PFSK-1 (cell line): ENCODE data around the gene KCNJ13.

Experiments
- FOXP2 ChIP-seq: optimal IDR thresholded peaks from 2 replicates; pipeline ENCODE3; 2011; ENCODE audit warnings: borderline replicate concordance, control low read depth, inconsistent platforms; ENCODE audit not compliant: insufficient read depth; ENCODE audit errors: extremely low read length, extremely low read depth
- POLR2AphosphoS5 ChIP-seq: IDR thresholded peaks from 2 replicates; pipeline ENCODE4 v1.6.1; 2012; ENCODE audit warnings: low read depth, mild to moderate bottlenecking, control low read depth, low read length, moderate library complexity
- SIN3A ChIP-seq: IDR thresholded peaks from 2 replicates; pipeline ENCODE4 v1.6.1; 2012; ENCODE audit warnings: mild to moderate bottlenecking, low read length, moderate library complexity, borderline replicate concordance; ENCODE audit not compliant: insufficient read depth
- TAF1 ChIP-seq: IDR thresholded peaks from 2 replicates; pipeline ENCODE4 v1.6.1; 2012; ENCODE audit warnings: low read length, control low read depth, borderline replicate concordance; ENCODE audit not compliant: insufficient read depth
- TF ChIP-seq, protein P1 (sequence below), 2 experiments: IDR thresholded peaks; 2 replicates each; pipeline versions ENCODE4 v1.6.1 to v1.8.0; 2011 to 2012; ENCODE audit warnings: low read depth in 2 of 2, low read length in 2 of 2, control low read depth in 1 of 2, inconsistent platforms in 1 of 2, mild to moderate bottlenecking in 1 of 2, moderate library complexity in 1 of 2; ENCODE audit not compliant: insufficient read depth in 1 of 2

Gene KCNJ13

DNA sequence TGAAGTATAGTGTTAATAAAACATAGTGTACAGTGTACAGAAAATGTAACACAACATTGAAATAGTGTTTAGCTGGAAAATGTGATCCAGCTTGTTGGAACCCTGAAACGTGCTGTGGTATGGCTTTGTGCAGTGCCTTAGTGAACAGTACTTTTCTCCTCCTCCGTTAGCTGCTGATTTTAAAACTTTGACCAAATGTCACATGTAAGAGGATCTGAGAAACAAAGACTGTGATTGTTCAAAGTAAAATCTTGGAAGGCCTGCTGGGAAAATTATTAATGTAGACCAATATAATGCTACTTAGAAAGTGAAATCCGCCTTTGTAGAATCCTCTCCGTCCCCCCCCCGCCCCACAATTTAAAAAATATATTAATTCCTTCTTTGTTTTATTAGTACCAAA lies 911 bp upstream of the KCNJ13 start:
- TF ChIP-seq POLR2AphosphoS5 = no peak
- no peak for TF ChIP-seq TAF1
- no peak for TF ChIP-seq SIN3A
- TF ChIP-seq FOXP2 = no peak
- TF ChIP-seq, protein P1, sequence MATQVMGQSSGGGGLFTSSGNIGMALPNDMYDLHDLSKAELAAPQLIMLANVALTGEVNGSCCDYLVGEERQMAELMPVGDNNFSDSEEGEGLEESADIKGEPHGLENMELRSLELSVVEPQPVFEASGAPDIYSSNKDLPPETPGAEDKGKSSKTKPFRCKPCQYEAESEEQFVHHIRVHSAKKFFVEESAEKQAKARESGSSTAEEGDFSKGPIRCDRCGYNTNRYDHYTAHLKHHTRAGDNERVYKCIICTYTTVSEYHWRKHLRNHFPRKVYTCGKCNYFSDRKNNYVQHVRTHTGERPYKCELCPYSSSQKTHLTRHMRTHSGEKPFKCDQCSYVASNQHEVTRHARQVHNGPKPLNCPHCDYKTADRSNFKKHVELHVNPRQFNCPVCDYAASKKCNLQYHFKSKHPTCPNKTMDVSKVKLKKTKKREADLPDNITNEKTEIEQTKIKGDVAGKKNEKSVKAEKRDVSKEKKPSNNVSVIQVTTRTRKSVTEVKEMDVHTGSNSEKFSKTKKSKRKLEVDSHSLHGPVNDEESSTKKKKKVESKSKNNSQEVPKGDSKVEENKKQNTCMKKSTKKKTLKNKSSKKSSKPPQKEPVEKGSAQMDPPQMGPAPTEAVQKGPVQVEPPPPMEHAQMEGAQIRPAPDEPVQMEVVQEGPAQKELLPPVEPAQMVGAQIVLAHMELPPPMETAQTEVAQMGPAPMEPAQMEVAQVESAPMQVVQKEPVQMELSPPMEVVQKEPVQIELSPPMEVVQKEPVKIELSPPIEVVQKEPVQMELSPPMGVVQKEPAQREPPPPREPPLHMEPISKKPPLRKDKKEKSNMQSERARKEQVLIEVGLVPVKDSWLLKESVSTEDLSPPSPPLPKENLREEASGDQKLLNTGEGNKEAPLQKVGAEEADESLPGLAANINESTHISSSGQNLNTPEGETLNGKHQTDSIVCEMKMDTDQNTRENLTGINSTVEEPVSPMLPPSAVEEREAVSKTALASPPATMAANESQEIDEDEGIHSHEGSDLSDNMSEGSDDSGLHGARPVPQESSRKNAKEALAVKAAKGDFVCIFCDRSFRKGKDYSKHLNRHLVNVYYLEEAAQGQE (IDR thresholded peaks at IDR 0.05; ENCODE audit: insufficient read depth in 1 of 2, low read depth in 2 of 2, low read length in 2 of 2) = no peak

DNA sequence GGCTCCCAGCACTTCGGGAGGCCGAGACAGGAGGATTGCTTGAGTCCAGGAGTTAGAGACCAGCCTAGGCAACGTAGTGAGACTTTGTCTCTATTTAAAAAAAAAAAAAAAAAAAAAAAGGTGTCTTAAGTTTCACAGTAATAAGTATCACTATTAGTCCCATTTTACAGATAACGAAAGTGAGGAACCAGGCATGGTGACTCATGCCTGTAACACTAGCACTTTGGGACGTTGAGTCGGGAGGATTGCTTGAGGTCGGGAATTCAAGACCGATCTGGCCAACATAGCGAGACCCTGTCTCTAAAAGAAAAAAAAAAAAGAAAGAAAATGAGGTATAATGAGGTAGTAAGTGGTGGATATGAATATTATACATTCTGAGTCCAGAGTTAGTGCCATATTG lies 2.5 kb downstream of the KCNJ13 start:
- TF ChIP-seq FOXP2 (no peak), SIN3A (no peak), POLR2AphosphoS5 (no peak), TAF1 (no peak)
- TF ChIP-seq, protein P1 (IDR thresholded peaks at IDR 0.05; ENCODE audit: insufficient read depth in 1 of 2, low read depth in 2 of 2, low read length in 2 of 2) = no peak

DNA sequence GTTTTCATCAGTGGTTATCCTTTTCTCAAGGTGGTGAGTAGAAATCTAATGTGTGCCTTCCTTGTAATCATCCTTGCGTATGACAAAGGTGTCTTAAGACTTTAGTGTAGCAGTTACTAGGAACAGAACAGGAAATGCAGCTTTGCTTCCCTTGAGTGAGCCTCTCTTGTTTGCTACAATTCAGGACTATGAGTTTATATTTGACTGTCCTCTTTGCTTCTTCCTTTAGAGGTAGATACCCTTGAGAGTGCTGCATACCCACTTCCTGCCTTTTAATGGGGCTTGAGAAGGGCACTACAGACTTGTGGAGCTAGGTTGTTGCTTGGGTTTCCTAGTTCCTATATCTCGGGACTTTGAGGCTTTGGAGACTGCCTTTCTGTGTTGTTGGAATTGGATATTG lies 3.8 kb downstream of the KCNJ13 start:
- TF ChIP-seq TAF1 (no peak), FOXP2 (no peak)

DNA sequence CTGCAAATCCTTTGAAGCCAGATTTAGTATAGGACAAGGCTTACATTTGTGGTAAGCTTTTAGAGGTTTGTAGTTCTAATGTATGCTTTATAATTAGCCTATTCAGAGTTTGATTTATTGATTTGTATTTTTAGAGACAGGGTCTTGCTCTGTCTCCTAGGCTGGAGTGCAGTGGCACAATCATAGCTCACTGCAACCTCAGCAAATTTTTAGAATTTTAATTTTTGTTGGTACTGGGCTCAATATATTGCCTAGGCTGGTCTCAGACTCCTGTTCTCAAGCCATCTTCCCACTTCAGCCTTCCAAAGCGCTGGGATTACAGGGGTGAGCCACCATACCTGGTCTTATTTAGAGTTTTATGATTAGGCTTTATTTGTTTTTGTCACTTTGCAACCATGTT lies 4.5 kb downstream of the KCNJ13 start:
- no peak for TF ChIP-seq POLR2AphosphoS5
- TF ChIP-seq SIN3A = no peak
- TF ChIP-seq TAF1 = no peak
- TF ChIP-seq, protein P1 (IDR thresholded peaks at IDR 0.05; ENCODE audit: insufficient read depth in 1 of 2, low read depth in 2 of 2, low read length in 2 of 2) = no peak

DNA sequence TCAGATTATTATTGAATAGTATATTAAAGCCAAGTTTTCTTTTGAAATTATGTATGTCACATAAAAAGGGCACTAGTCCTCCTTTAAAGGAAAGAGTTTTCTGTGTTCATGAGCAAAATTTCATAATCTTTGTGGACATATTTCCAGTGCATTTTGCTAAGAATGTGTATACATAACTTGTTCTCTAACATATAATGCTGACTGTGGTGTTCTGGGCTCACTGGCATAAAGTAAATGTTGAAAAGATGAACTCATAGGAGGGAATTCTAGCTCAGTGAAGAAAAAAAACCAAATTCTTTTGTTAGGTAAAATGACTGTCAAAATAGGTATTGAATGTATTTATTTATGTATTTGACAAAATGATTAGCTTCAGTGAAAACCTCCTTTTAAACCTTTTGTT lies 6.2 kb downstream of the KCNJ13 start:
- TF ChIP-seq TAF1 (no peak), POLR2AphosphoS5 (no peak), FOXP2 (no peak), SIN3A (no peak)
- TF ChIP-seq, protein P1 (IDR thresholded peaks at IDR 0.05; ENCODE audit: insufficient read depth in 1 of 2, low read depth in 2 of 2, low read length in 2 of 2) = no peak
